NB4 (cell line): ENCODE measurements around the gene DOK6.
A peak's percentile ranks its signal among the peaks of the same experiment; 100 is the strongest.

ENCODE experiments used
- DNase-seq: peaks from one replicate; pipeline ENCODE4 v3.0.0; 2010; ENCODE audit warnings: low read depth
- H3K4me3 ChIP-seq: one replicate; pipeline ENCODE4 v1.5.1; 2011; ENCODE audit warnings: mild to moderate bottlenecking, low read depth, low read length, moderate library complexity
- CTCF ChIP-seq: IDR thresholded peaks from one replicate; pipeline ENCODE4 v1.5.1; 2012; ENCODE audit warnings: low read depth, low read length
- MAX ChIP-seq: IDR thresholded peaks from 2 replicates; pipeline ENCODE4 v1.6.1; 2011; ENCODE audit warnings: low read depth, low read length
- MYC ChIP-seq: IDR thresholded peaks from 2 replicates; pipeline ENCODE4 v1.6.1; 2011; ENCODE audit warnings: low read depth, low read length
- POLR2A ChIP-seq: IDR thresholded peaks from 2 replicates; pipeline ENCODE4 v1.6.1; 2011; ENCODE audit warnings: mild to moderate bottlenecking; ENCODE audit not compliant: insufficient read length; ENCODE audit errors: extremely low read depth

The DOK6 gene

GRCh38 chr18:69435000-69435399 lies 34.3 kb downstream of the DOK6 start:
- H3K4me3 ChIP-seq = no peak overlapping the region
- no peak for TF ChIP-seq MYC
- TF ChIP-seq CTCF = no peak
- TF ChIP-seq POLR2A = no peak
- no peak for TF ChIP-seq MAX
- DNase-seq = no peak

DNA sequence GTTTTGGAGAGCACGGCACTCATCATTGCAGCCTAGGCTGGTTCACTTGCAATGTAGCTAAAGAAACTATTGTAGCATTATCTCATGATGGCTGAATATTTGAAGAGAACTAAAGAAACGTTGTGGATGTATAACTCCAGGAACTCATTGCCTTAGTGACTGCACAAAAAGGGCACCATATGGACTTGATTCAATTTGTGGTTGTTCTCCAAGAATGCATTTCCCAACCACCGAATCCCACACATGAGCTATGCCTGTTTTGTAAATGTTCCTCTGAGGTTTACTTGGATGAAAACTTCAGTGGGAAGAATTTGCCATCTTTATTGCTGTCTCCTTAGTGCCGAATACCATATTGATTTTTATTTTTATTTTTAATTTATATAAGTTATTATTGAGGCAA lies 43.5 kb downstream of the DOK6 start:
- no peak for DNase-seq
- no peak overlapping the region for H3K4me3 ChIP-seq
- no peak for TF ChIP-seq CTCF
- TF ChIP-seq POLR2A = no peak
- no peak for TF ChIP-seq MYC
- no peak for TF ChIP-seq MAX

DNA sequence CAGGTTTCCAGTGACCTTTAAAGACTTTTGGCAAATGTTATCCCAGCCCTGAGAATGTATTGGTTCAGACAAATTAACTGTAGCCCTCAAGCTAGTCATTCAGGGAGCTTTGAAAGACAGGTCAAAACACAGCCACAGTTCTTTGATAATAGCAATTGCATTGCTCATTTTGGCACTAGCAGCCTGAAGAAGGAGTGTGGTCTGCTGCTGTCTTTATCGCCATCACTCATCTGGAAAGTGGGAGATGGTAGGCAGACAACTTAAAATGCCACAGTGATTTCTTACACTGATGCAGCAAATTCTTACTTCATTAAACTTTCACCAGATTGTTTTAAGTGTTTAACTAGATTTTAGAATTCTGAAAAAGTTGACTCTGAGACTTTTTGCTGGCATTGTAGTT lies 47.2 kb downstream of the DOK6 start:
- TF ChIP-seq CTCF = no peak
- no peak for TF ChIP-seq MYC
- TF ChIP-seq MAX = no peak
- TF ChIP-seq POLR2A = no peak
- no peak for DNase-seq

GRCh38 chr18:69455125-69455524 lies 54.4 kb downstream of the DOK6 start:
- no peak for DNase-seq
- TF ChIP-seq MYC (no peak), CTCF (no peak), MAX (no peak), POLR2A (no peak)
- H3K4me3 ChIP-seq = no peak overlapping the region

More for the DNA sequence above, 47.2 kb downstream of the DOK6 start:
- H3K4me3 ChIP-seq = no peak overlapping the region

GRCh38 chr18:69469444-69469919 lies 68.8 kb downstream of the DOK6 start:
- TF ChIP-seq POLR2A (no peak), CTCF (peak; percentile 49)
- H3K4me3 ChIP-seq = no peak overlapping the region
- peak; percentile 47 for DNase-seq

DNA sequence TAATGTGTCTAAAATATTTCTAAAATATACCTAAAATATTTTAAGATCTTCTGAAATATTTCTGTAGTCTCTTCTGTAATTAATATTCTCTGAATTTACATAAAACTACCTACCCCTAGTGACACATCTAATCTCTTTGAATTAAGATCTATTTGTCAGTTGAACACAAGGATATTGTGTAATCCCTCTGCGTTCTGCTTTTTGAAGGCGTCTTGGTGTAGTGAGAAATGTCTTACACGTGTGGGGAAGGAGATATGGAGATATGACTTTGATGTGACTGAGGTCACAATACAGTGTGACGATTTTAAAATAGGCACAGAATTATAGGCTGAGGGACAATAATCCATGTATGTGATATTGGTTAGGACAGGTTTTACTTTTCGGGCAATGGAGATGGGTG lies 79.8 kb downstream of the DOK6 start:
- DNase-seq = peak; percentile 41
- H3K4me3 ChIP-seq = no peak overlapping the region
- TF ChIP-seq POLR2A = no peak
- no peak for TF ChIP-seq CTCF
- TF ChIP-seq MYC = no peak
- no peak for TF ChIP-seq MAX
